Liver (tissue), 9 donors: Measurements from ENCODE around the gene MRPS18A. TPM values are rescaled to one million over a fixed set of nuclear protein-coding genes. Genes with fewer than 3 reads are reported as not detected.

Source experiments
- DNase-seq: peaks from one replicate; pipeline ENCODE4 v3.0.0-alpha.2; 2017; ENCODE audit warnings: low spot score
- H3K27ac ChIP-seq, 2 donors: one replicate each; pipeline ENCODE4 v1.7.0; 2013; ENCODE audit warnings: inconsistent platforms in 2 of 2, low read length in 2 of 2, control low read depth in 1 of 2, low read depth in 1 of 2, mild to moderate bottlenecking in 1 of 2
- H3K27me3 ChIP-seq, 4 donors: one replicate each; pipeline versions ENCODE4 v1.6.1 to v1.7.0; 2013; ENCODE audit warnings: low read length in 3 of 4, inconsistent platforms in 1 of 4, mild to moderate bottlenecking in 1 of 4, moderate library complexity in 1 of 4; ENCODE audit not compliant: control insufficient read depth in 4 of 4, insufficient read depth in 4 of 4
- H3K36me3 ChIP-seq, 4 donors: one replicate each; pipeline versions ENCODE4 v1.6.1 to v1.7.0; 2013; ENCODE audit warnings: low read length in 3 of 4, mild to moderate bottlenecking in 3 of 4, low read depth in 1 of 4, moderate library complexity in 1 of 4; ENCODE audit not compliant: control insufficient read depth in 4 of 4, insufficient read depth in 3 of 4
- H3K4me1 ChIP-seq, 4 donors: one replicate each; pipeline versions ENCODE4 v1.6.1 to v1.7.0; 2013; ENCODE audit warnings: low read length in 3 of 4, mild to moderate bottlenecking in 3 of 4, moderate library complexity in 1 of 4; ENCODE audit not compliant: control insufficient read depth in 4 of 4, insufficient read depth in 4 of 4
- H3K4me3 ChIP-seq, 3 donors: one replicate each; pipeline versions ENCODE4 v1.6.1 to v1.7.0; 2013; ENCODE audit warnings: low read length in 3 of 3, control low read depth in 1 of 3, low read depth in 1 of 3, mild to moderate bottlenecking in 1 of 3
- H3K9ac ChIP-seq, 2 donors: one replicate each; pipeline ENCODE4 v1.7.0; 2013; ENCODE audit warnings: low read length in 2 of 2, mild to moderate bottlenecking in 2 of 2, moderate library complexity in 2 of 2, control low read depth in 1 of 2, low read depth in 1 of 2
- H3K9me3 ChIP-seq, 4 donors: one replicate each; pipeline versions ENCODE4 v1.6.1 to v1.7.0; 2013; ENCODE audit warnings: low read length in 3 of 4; ENCODE audit not compliant: control insufficient read depth in 4 of 4
- EGR1 ChIP-seq, 2 donors: IDR thresholded peaks; 2 replicates each; pipeline ENCODE4 v1.6.1; 2016 to 2018; ENCODE audit warnings: antibody characterized with exemption in 2 of 2, low read depth in 2 of 2
- FOXA1 ChIP-seq: IDR thresholded peaks from 2 replicates; pipeline ENCODE4 v1.6.1; 2016; ENCODE audit warnings: antibody characterized with exemption
- GABPA ChIP-seq, 2 donors: IDR thresholded peaks in 1 of 2; conservative IDR thresholded peaks in 1 of 2; 2 replicates each; pipeline ENCODE4 v1.6.1; 2016; ENCODE audit warnings: antibody characterized with exemption in 2 of 2, mild to moderate bottlenecking in 1 of 2, moderate library complexity in 1 of 2
- JUND ChIP-seq, 2 donors: IDR thresholded peaks; 2 replicates each; pipeline ENCODE4 v1.6.1; 2016; ENCODE audit warnings: antibody characterized with exemption in 2 of 2
- MAX ChIP-seq: IDR thresholded peaks from 2 replicates; pipeline ENCODE4 v1.6.1; 2016; ENCODE audit warnings: antibody characterized with exemption
- NR2F2 ChIP-seq: IDR thresholded peaks from 2 replicates; pipeline ENCODE4 v1.6.1; 2016; ENCODE audit warnings: antibody characterized with exemption
- RAD21 ChIP-seq, 2 donors: IDR thresholded peaks; 2 replicates each; pipeline ENCODE4 v1.6.1; 2016; ENCODE audit warnings: antibody characterized with exemption in 2 of 2, mild to moderate bottlenecking in 2 of 2
- REST ChIP-seq: IDR thresholded peaks from 2 replicates; pipeline ENCODE4 v1.6.1; 2016; ENCODE audit warnings: antibody characterized with exemption, mild to moderate bottlenecking
- RXRA ChIP-seq, 2 donors: IDR thresholded peaks; 2 replicates each; pipeline ENCODE4 v1.6.1; 2017 to 2018; ENCODE audit warnings: antibody characterized with exemption in 2 of 2, mild to moderate bottlenecking in 1 of 2
- YY1 ChIP-seq: IDR thresholded peaks from 2 replicates; pipeline ENCODE4 v1.6.1; 2016; ENCODE audit warnings: antibody characterized with exemption, mild to moderate bottlenecking
- ZBTB33 ChIP-seq: IDR thresholded peaks from 2 replicates; pipeline ENCODE4 v1.6.1; 2016; ENCODE audit warnings: antibody characterized with exemption
- WGBS: extraction: QIAGEN DNeasy Blood & Tissue Kit; methylation state at CpG from one replicate; pipeline ENCODE4 v1.1.7; 2013; 5-methylcytosine and 5-hydroxymethylcytosine counted together
- polyA plus RNA-seq, 2 donors: library from polyadenylated mRNA; stranded (reverse) in 1 of 2; unstranded in 1 of 2; fragments of 200-250 nt in 1 of 2; fragments of >200 nt in 1 of 2; fragmentation: Nextera tagmentation in 1 of 2; extraction: Ambion mirVana in 1 of 2; gene quantifications; one replicate each; pipeline versions ENCODE4 v1.2.1 to v1.2.3, GENCODE V29; 2013 to 2015
- total RNA-seq, 2 donors: library from RNA; depleted of rRNA; stranded (reverse); fragments of >200 nt; gene quantifications; one replicate each; pipeline ENCODE4 v1.2.3, GENCODE V29; 2014
- donor health status: healthy.
- donor health status: healthy.
- donor health status: healthy.
- donor health status: healthy.
- donor health status: healthy.

The MRPS18A gene
- total and polyA plus RNA-seq, 4 donors: 21.5 to 50.5 (median 35.0) TPM

GRCh38 chr6:43710576-43710975 is 23.0 kb upstream of the MRPS18A start:
- TF ChIP-seq YY1 (no peak), RAD21 (IDR thresholded peaks at IDR 0.05) (no peak), REST (no peak), EGR1 (IDR thresholded peaks at IDR 0.05; ENCODE audit: low read depth in 2 of 2) (no peak), GABPA (IDR thresholded peaks at IDR 0.05 in 1 of 2, conservative IDR thresholded peaks at IDR 0.05 in 1 of 2) (no peak), FOXA1 (no peak), ZBTB33 (no peak)
- WGBS: 86% methylated on average over 4 of the region's 4 CpGs
- no peaks in the 10 kb centered on the region for H3K9me3 ChIP-seq
- no peak for DNase-seq
- H3K9ac ChIP-seq: no peak overlapping the region
- H3K36me3 ChIP-seq: no peaks in the 10 kb centered on the region
- H3K4me3 ChIP-seq: no peak overlapping the region
- no peaks in the 10 kb centered on the region for H3K4me1 ChIP-seq
- H3K27me3 ChIP-seq: peaks cover 0 to 2% (median 0%) of the 10 kb centered on the region in 4 donors
- no peak overlapping the region for H3K27ac ChIP-seq

GRCh38 chr6:43709654-43710303 is 22.2 kb upstream of the MRPS18A start:
- TF ChIP-seq JUND (IDR thresholded peaks at IDR 0.05): no peak
- WGBS: 84% methylated on average over 7 of the region's 7 CpGs
- H3K9me3 ChIP-seq: no peaks in the 10 kb centered on the region
- no peak overlapping the region for H3K9ac ChIP-seq
- no peak overlapping the region for H3K4me3 ChIP-seq
- no peaks in the 10 kb centered on the region for H3K36me3 ChIP-seq
- DNase-seq: no peak
- peaks cover 0 to 2% (median 0%) of the 10 kb centered on the region in 4 donors for H3K27me3 ChIP-seq
- no peaks in the 10 kb centered on the region for H3K4me1 ChIP-seq
- H3K27ac ChIP-seq: no peak overlapping the region

GRCh38 chr6:43708860-43709653 is 21.5 kb upstream of the MRPS18A start:
- DNase-seq: no peak
- Histone ChIP-seq H3K9ac (no peak overlapping the region), H3K4me1 (no peaks in the 10 kb centered on the region), H3K9me3 (no peaks in the 10 kb centered on the region), H3K4me3 (no peak overlapping the region), H3K36me3 (no peaks in the 10 kb centered on the region), H3K27ac (no peak overlapping the region), H3K27me3 (peaks cover 0 to 2% (median 0%) of the 10 kb centered on the region in 4 donors)
- 68% methylated on average over 5 of the region's 5 CpGs for WGBS
- no peak for TF ChIP-seq RXRA (IDR thresholded peaks at IDR 0.05)
- no peak for TF ChIP-seq NR2F2
- TF ChIP-seq EGR1 (IDR thresholded peaks at IDR 0.05; ENCODE audit: low read depth in 2 of 2): no peak
- no peak for TF ChIP-seq REST
- no peak for TF ChIP-seq MAX
